Endothelial cell of umbilical vein (primary cell): ENCODE results near the gene PLOD1. TPM values are rescaled to one million over a fixed set of nuclear protein-coding genes. Genes with fewer than 3 reads are reported as not detected.

ENCODE experiments used
- BruUV-seq: library from RNA; stranded (reverse); fragments of 400-500 nt; replicated peaks from 2 replicates; lab custom pipeline; 2021; lab: Mats Ljungman, UMichigan
- CTCF ChIA-PET: fragments of 300-600, 350-600 bp; sonication (Branson Sonifier 250); formaldehyde crosslinking; loops from one replicate; lab custom pipeline; 2021; ENCODE audit warnings: antibody characterized with exemption, inconsistent platforms; lab: Charles Lee
- POLR2A ChIA-PET: fragments of 300-600, 350-600 bp; sonication (Branson Sonifier 250); formaldehyde crosslinking; loops from one replicate; lab custom pipeline; 2021; ENCODE audit warnings: antibody characterized with exemption, inconsistent platforms; lab: Charles Lee
- DNase-seq: peaks from one replicate; pipeline ENCODE4 v3.0.0-alpha.2; 2011; ENCODE audit warnings: low read depth, low spot score
- FAIRE-seq: peaks from 2 replicates; lab custom pipeline; 2011; peaks lifted over from hg19 to GRCh38; lab: Jason Lieb, UNC
- H2AFZ ChIP-seq: 2 replicates; pipeline ENCODE4 v1.6.0; 2012; ENCODE audit warnings: low read depth, low read length, control low read depth, inconsistent platforms
- H3K27ac ChIP-seq: 2 replicates; pipeline ENCODE4 v1.5.1; 2011; ENCODE audit warnings: low read depth, mild to moderate bottlenecking, control low read depth, low read length, moderate library complexity; ENCODE audit not compliant: insufficient read depth
- H3K27me3 ChIP-seq, 2 experiments: 2 replicates each; pipeline versions ENCODE4 v1.6.0 to v1.6.1; 2011; ENCODE audit warnings: low read length in 2 of 2, mixed read lengths in 1 of 2; ENCODE audit not compliant: control insufficient read depth in 2 of 2, insufficient read depth in 2 of 2
- H3K36me3 ChIP-seq, 2 experiments: 2 replicates in 1 of 2; 3 replicates in 1 of 2; pipeline ENCODE4 v1.5.1; 2011; ENCODE audit warnings: low read length in 2 of 2, mild to moderate bottlenecking in 1 of 2, moderate library complexity in 1 of 2; ENCODE audit not compliant: control insufficient read depth in 2 of 2, insufficient read depth in 2 of 2; ENCODE audit errors: extremely low read depth in 1 of 2
- H3K4me1 ChIP-seq: 3 replicates; pipeline ENCODE4 v1.5.1; 2011; ENCODE audit warnings: mild to moderate bottlenecking, low read length; ENCODE audit not compliant: control insufficient read depth, insufficient read depth; ENCODE audit errors: extremely low read depth
- H3K4me2 ChIP-seq: 2 replicates; pipeline ENCODE4 v1.6.1; 2011; ENCODE audit warnings: low read length, control low read depth, mixed read lengths; ENCODE audit not compliant: insufficient read depth
- H3K4me3 ChIP-seq, 3 experiments: fragments of 200-600 bp in 1 of 3; sonication (generic), shearing (Covaris generic) in 1 of 3; replicated peaks in 1 of 3; 2 replicates each; pipeline ENCODE4 v1.5.1; 2011 to 2016; ENCODE audit warnings: control low read depth in 3 of 3, low read length in 3 of 3, mild to moderate bottlenecking in 2 of 3, inconsistent platforms in 1 of 3, low read depth in 1 of 3, moderate library complexity in 1 of 3; ENCODE audit not compliant: insufficient read depth in 1 of 3
- H3K79me2 ChIP-seq: 2 replicates; pipeline ENCODE4 v1.6.0; 2012; ENCODE audit warnings: low read length, inconsistent platforms; ENCODE audit not compliant: control insufficient read depth, insufficient read depth
- H3K9ac ChIP-seq: replicated peaks from 2 replicates; pipeline ENCODE3; 2011; ENCODE audit warnings: low read length, control low read depth; ENCODE audit not compliant: insufficient read depth; ENCODE audit errors: extremely low read depth
- H3K9me1 ChIP-seq: replicated peaks from 3 replicates; pipeline ENCODE4 v1.6.0; 2011; ENCODE audit warnings: mild to moderate bottlenecking, low read length; ENCODE audit not compliant: control insufficient read depth, insufficient read depth; ENCODE audit errors: extremely low read depth
- H3K9me3 ChIP-seq: replicated peaks from 2 replicates; pipeline ENCODE4 v1.5.1; 2012; ENCODE audit warnings: low read length, inconsistent platforms; ENCODE audit not compliant: control insufficient read depth, insufficient read depth
- H4K20me1 ChIP-seq: replicated peaks from 2 replicates; pipeline ENCODE3; 2011; ENCODE audit warnings: mild to moderate bottlenecking, low read length; ENCODE audit not compliant: control insufficient read depth, insufficient read depth; ENCODE audit errors: extremely low read depth
- EZH2 ChIP-seq: IDR thresholded peaks from 2 replicates; pipeline ENCODE4 v1.6.1; 2012; ENCODE audit warnings: borderline replicate concordance, low read depth, mild to moderate bottlenecking, moderate library complexity, low read length, inconsistent platforms; ENCODE audit not compliant: severe bottlenecking
- FOS ChIP-seq: IDR thresholded peaks from 2 replicates; pipeline ENCODE4 v1.6.1; 2011; ENCODE audit warnings: mild to moderate bottlenecking, low read length, moderate library complexity, borderline replicate concordance; ENCODE audit not compliant: insufficient read depth
- GATA2 ChIP-seq: IDR thresholded peaks from 2 replicates; pipeline ENCODE4 v1.7.0; 2011; ENCODE audit warnings: low read depth, mild to moderate bottlenecking, moderate library complexity, mixed read lengths, low read length; ENCODE audit not compliant: insufficient read length, insufficient read depth
- JUN ChIP-seq: IDR thresholded peaks from 2 replicates; pipeline ENCODE4 v1.6.1; 2011; ENCODE audit warnings: borderline replicate concordance, low read depth; ENCODE audit not compliant: insufficient read length, insufficient read depth
- MAX ChIP-seq: IDR thresholded peaks from 2 replicates; pipeline ENCODE4 v1.6.1; 2011; ENCODE audit not compliant: insufficient read depth, insufficient read length
- MYC ChIP-seq: IDR thresholded peaks from one replicate; pipeline ENCODE4 v1.6.1; 2011; ENCODE audit warnings: mild to moderate bottlenecking, low read depth, low read length
- POLR2A ChIP-seq: IDR thresholded peaks from 2 replicates; pipeline ENCODE4 v1.6.1; 2012; ENCODE audit warnings: low read depth, mild to moderate bottlenecking, control low read depth, low read length
- POLR2AphosphoS5 ChIP-seq: IDR thresholded peaks from 2 replicates; pipeline ENCODE4 v1.6.1; 2012; ENCODE audit warnings: low read depth, mild to moderate bottlenecking, control low read depth, low read length, moderate library complexity; ENCODE audit not compliant: insufficient read depth
- dilution Hi-C: fragments of 300-500 bp; cut with MboI; formaldehyde crosslinking; loops from one replicate; pipeline ENCODE4 v1.15.0; 2019; ENCODE audit warnings: low sequenced_read_pairs; ENCODE audit not compliant: extremely low pct_ligation_motif_present
- intact Hi-C: fragments of 100-400 bp; cut with micrococcal nuclease; formaldehyde crosslinking; loops from one replicate; pipeline ENCODE4 v1.10.0; 2022
- polyA plus RNA-seq, 4 experiments: library from polyadenylated mRNA; depleted of rRNA in 3 of 4; stranded (reverse) in 3 of 4; unstranded in 1 of 4; fragments of >200 nt; gene quantifications; 2 replicates each; pipeline versions ENCODE4 v1.2.1 to v1.2.3, GENCODE V29; 2011 to 2012; ENCODE audit warnings: missing spikeins in 1 of 4
- total RNA-seq: library from RNA; stranded (reverse); gene quantifications from 2 replicates; pipeline ENCODE4 v1.2.3, GENCODE V29; 2021
- TF ChIP-seq, protein P1 (sequence below), 2 donors: IDR thresholded peaks; 1 replicate in 1 of 2; 2 replicates in 1 of 2; pipeline ENCODE4 v1.5.1; 2011; ENCODE audit warnings: low read length in 2 of 2, mild to moderate bottlenecking in 2 of 2, moderate library complexity in 2 of 2, control low read depth in 1 of 2, inconsistent platforms in 1 of 2, low read depth in 1 of 2; ENCODE audit not compliant: insufficient read depth in 1 of 2; ENCODE audit errors: extremely low read depth in 1 of 2

Gene PLOD1
- total and polyA plus RNA-seq, 2 donors (not counting 3 experiments of a cell fraction or from before 2014, with no cell fraction given) = 260 to 412 TPM

DNA sequence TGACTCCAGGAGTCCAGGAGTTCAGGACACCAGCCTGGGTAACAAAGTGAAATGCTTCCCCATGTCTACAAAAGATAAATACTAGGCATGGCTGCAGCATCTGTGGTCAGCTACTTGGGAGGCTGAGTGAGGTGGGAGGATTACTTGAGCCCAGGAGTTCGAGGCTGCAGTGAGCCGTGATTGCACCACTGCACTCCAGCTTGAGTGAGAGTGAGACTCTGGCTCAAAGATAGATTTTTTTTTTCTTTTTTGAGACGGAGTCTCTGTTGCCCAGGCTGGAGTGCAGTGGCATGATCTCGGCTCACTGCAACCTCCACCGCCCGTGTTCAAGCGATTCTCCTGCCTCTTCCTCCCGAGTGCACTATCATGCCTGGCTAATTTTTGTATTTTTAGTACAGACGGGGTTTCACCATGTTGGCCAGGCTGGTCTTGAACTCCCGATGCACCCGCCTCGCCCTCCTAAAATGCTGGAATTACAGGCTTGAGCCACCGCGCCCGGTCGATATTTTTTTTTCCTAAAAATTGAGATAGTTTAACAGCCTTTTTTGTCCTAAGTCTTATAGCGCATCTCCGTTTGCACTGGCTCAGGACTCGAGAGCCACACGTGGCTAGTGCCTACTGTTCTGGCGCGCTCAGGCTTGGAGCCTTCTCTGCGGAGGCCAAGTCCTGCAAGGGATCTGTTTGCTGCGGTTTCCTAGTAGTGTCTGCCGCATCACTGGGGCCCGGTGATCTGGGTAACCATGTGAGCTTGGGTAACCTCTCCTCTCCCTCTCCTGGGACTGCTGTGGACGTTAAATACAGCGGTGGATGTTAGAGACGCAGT, 44.7 kb downstream of the PLOD1 start:
- BruUV-seq = no TSS peak
- no peaks in the 10 kb centered on the region for H3K27me3 ChIP-seq
- peaks cover 16% of the 10 kb centered on the region for H3K4me1 ChIP-seq
- no peaks in the 10 kb centered on the region for H3K9me1 ChIP-seq
- intact Hi-C loops (no loop called here), dilution Hi-C loops (no loop called here)
- H3K27ac ChIP-seq = peak overlapping the region; percentile 35
- peaks cover 36% of the 10 kb centered on the region for H3K79me2 ChIP-seq
- H3K9ac ChIP-seq = no peak overlapping the region
- H3K9me3 ChIP-seq = no peaks in the 10 kb centered on the region
- FAIRE-seq (no peak), DNase-seq (no peak)
- TF ChIP-seq POLR2AphosphoS5 = no peak
- TF ChIP-seq, protein P1, sequence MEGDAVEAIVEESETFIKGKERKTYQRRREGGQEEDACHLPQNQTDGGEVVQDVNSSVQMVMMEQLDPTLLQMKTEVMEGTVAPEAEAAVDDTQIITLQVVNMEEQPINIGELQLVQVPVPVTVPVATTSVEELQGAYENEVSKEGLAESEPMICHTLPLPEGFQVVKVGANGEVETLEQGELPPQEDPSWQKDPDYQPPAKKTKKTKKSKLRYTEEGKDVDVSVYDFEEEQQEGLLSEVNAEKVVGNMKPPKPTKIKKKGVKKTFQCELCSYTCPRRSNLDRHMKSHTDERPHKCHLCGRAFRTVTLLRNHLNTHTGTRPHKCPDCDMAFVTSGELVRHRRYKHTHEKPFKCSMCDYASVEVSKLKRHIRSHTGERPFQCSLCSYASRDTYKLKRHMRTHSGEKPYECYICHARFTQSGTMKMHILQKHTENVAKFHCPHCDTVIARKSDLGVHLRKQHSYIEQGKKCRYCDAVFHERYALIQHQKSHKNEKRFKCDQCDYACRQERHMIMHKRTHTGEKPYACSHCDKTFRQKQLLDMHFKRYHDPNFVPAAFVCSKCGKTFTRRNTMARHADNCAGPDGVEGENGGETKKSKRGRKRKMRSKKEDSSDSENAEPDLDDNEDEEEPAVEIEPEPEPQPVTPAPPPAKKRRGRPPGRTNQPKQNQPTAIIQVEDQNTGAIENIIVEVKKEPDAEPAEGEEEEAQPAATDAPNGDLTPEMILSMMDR (IDR thresholded peaks at IDR 0.05; ENCODE audit: extremely low read depth in 1 of 2, insufficient read depth in 1 of 2, low read depth in 1 of 2, low read length in 2 of 2) = no peak
- no peak for TF ChIP-seq POLR2A
- no peak for TF ChIP-seq MAX
- TF ChIP-seq JUN = no peak
- no peak for TF ChIP-seq GATA2
- TF ChIP-seq EZH2 = no peak
- no peak for TF ChIP-seq FOS
- TF ChIP-seq MYC = no peak
- POLR2A ChIA-PET = interaction anchor here (0.8 to 4.3 kb wide), 6 partner anchors 11 to 242 kb away, joined by 3 to 100 read pairs (median 4); partner anchors contain the start of gene MIIP
- CTCF ChIA-PET = interaction anchor here (0.9 to 1.2 kb wide), 2 partner anchors 12 to 71 kb away, joined by 3 to 6 read pairs; no protein-coding TSS in a partner anchor
- H3K36me3 ChIP-seq = peaks cover 5 to 21% of the 10 kb centered on the region in 2 experiments
- peak overlapping the region in 2 of 3 experiments; percentile 20 to 94 for H3K4me3 ChIP-seq
- peak overlapping the region; percentile 79 for H3K4me2 ChIP-seq
- H2AFZ ChIP-seq = peak overlapping the region; percentile 87
- H4K20me1 ChIP-seq = no peaks in the 10 kb centered on the region
